ENCODE data around the gene SETD7. TPM values are rescaled to one million over a fixed set of nuclear protein-coding genes. Genes with fewer than 3 reads are reported as not detected.
A peak's percentile ranks its signal among the peaks of the same experiment; 100 is the strongest.

SETD7 gene
- total RNA-seq, 4 donors from 2014 or later = 23.4 to 50.7 (median 39.6) TPM

DNA sequence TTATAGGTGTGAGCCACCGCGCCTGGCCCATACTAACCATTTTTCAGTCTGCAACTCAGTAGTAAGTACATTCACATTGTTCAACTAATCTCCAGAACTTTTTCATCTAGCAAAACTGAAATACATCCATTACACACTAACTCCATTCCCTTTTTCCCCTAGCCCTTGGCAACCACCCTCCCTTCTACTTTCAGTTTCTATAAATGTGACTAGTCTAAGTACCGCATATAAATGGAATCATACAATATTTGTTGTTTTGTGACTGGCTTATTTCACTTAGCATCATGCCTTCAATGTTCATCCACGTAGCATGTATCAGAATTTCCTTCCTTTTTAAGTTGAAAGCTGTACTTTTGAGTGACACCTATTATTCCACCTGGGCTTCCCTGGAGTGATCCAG, 44.6 kb upstream of the SETD7 start:
- no peak overlapping the region for H3K4me3 ChIP-seq
- no peak for DNase-seq
- no peaks in the 10 kb centered on the region for H3K27me3 ChIP-seq
- intact Hi-C loops (cut with DNase I) = loop anchor here (5.0 kb wide), 1 partner anchor 52 kb away; no protein-coding TSS in a partner anchor
- TF ChIP-seq CTCF (IDR thresholded peaks at IDR 0.05) (no peak), POLR2A (IDR thresholded peaks at IDR 0.05) (no peak)
- no peaks in the 10 kb centered on the region for H3K9me3 ChIP-seq
- peaks cover 3 to 30% (median 8%) of the 10 kb centered on the region in 3 donors for H3K4me1 ChIP-seq
- H3K27ac ChIP-seq = no peak overlapping the region
- WGBS, 2 donors = 86 to 90% methylated on average over 4 of the region's 4 CpGs
- no peaks in the 10 kb centered on the region for H3K36me3 ChIP-seq

- H3K9me3 ChIP-seq = no peaks in the 10 kb centered on the region
- no peak for DNase-seq
- TF ChIP-seq CTCF (IDR thresholded peaks at IDR 0.05) (no peak), POLR2A (IDR thresholded peaks at IDR 0.05) (no peak)
- H3K4me3 ChIP-seq = no peak overlapping the region
- no peaks in the 10 kb centered on the region for H3K27me3 ChIP-seq
- H3K36me3 ChIP-seq = no peaks in the 10 kb centered on the region
- 66 to 83% methylated on average over 6 of the region's 6 CpGs for WGBS, 2 donors
- intact Hi-C loops (cut with DNase I) = loop anchor here (5.0 kb wide), 1 partner anchor 53 kb away; no protein-coding TSS in a partner anchor
- H3K4me1 ChIP-seq = peaks cover 3 to 22% (median 8%) of the 10 kb centered on the region in 3 donors
- H3K27ac ChIP-seq = no peak overlapping the region
These were observed 43.8 kb upstream of the SETD7 start for GRCh38 chr4:139599594-139600374.

- Histone ChIP-seq H3K36me3 (no peaks in the 10 kb centered on the region), H3K4me3 (no peak overlapping the region), H3K9me3 (no peaks in the 10 kb centered on the region), H3K27me3 (no peaks in the 10 kb centered on the region), H3K27ac (no peak overlapping the region), H3K4me1 (peaks cover 3 to 19% (median 8%) of the 10 kb centered on the region in 3 donors)
- intact Hi-C loops (cut with DNase I) = no loop called here
- TF ChIP-seq POLR2A (IDR thresholded peaks at IDR 0.05) = no peak
- TF ChIP-seq CTCF (IDR thresholded peaks at IDR 0.05) = no peak
- DNase-seq = no peak
- 73 to 83% methylated on average over 1 to 3 of the region's 3 CpGs for WGBS, 2 donors
These were observed 43.1 kb upstream of the SETD7 start for GRCh38 chr4:139599076-139599475.

GRCh38 chr4:139596684-139597279, 40.8 kb upstream of the SETD7 start:
- Histone ChIP-seq H3K4me1 (peaks cover 3 to 19% (median 8%) of the 10 kb centered on the region in 3 donors), H3K36me3 (no peaks in the 10 kb centered on the region), H3K4me3 (no peak overlapping the region), H3K27me3 (no peaks in the 10 kb centered on the region), H3K9me3 (no peaks in the 10 kb centered on the region), H3K27ac (peak overlapping the region in 2 of 4 donors; percentile 61 to 74)
- WGBS, 2 donors = 72 to 79% methylated on average over 4 of the region's 4 CpGs
- TF ChIP-seq POLR2A (IDR thresholded peaks at IDR 0.05) (no peak), CTCF (IDR thresholded peaks at IDR 0.05) (no peak)
- intact Hi-C loops (cut with DNase I) = no loop called here
- no peak for DNase-seq

DNA sequence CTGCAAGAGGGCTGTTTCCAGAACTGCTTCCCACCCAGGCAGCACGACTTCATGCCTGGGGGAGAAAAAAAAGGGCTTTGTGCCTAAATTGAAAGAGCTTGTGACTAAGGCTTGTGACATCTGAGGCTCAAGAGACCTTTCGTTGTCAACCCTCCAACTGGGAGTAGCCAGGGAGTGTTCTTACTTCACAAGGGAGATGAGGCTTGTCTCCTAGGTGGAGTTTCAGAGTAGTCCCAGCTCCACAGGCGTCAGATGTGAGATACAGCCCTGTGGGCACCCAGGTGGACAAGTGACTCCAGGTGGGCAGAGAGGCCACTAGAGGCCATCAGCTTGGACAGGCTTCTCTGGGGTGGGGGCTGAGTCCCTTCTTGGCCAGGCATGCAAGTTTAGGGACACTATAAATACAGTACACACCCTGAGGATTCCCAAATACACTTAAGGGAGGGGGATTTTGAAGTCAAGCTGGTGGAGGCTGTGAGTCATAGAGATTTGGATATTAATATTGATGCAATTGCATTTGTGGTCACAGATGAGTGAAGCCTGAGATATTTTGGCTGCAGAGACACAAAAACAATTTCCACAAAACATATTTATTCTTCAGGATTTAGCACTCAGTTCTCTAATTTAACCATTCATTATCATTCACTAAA, 40.1 kb upstream of the SETD7 start:
- Histone ChIP-seq H3K9me3 (no peaks in the 10 kb centered on the region), H3K36me3 (no peaks in the 10 kb centered on the region), H3K27ac (peak overlapping the region in 3 of 4 donors; percentile 61 to 74 (median 68)), H3K27me3 (no peaks in the 10 kb centered on the region), H3K4me3 (no peak overlapping the region), H3K4me1 (peaks cover 3 to 19% (median 8%) of the 10 kb centered on the region in 3 donors)
- no peak for TF ChIP-seq CTCF (IDR thresholded peaks at IDR 0.05)
- no peak for TF ChIP-seq POLR2A (IDR thresholded peaks at IDR 0.05)
- DNase-seq = no peak
- intact Hi-C loops (cut with DNase I) = no loop called here
- WGBS, 2 donors = 20 to 27% methylated on average over 1 to 3 of the region's 3 CpGs

Measured in esophagus squamous epithelium (tissue), 5 donors.